IMR-90 (cell line): ENCODE results near the gene ORC5. TPM values are rescaled to one million over a fixed set of nuclear protein-coding genes. Genes with fewer than 3 reads are reported as not detected.

Experiments used
- ATAC-seq: fragments of 200-7000 bp; cut with Tn5 transposase; 2 replicates; pipeline ENCODE4 v1.9.1; 2020; ENCODE audit warnings: low read depth, mild to moderate bottlenecking, moderate library complexity
- BruUV-seq: library from RNA; stranded (reverse); fragments of 400-500 nt; replicated peaks from 2 replicates; lab custom pipeline; 2021; lab: Mats Ljungman, UMichigan
- CTCF ChIA-PET: fragments of 300-600 bp; formaldehyde crosslinking; extraction: SDS; loops from one replicate; lab custom pipeline; 2021; ENCODE audit warnings: antibody characterized with exemption; lab: Yijun Ruan, JAX
- POLR2A ChIA-PET: fragments of 300-600 bp; sonication (Branson Sonifier 250); formaldehyde crosslinking; loops from one replicate; lab custom pipeline; 2022; ENCODE audit warnings: antibody characterized with exemption; ENCODE audit not compliant: unreplicated experiment; lab: Charles Lee
- DNase-seq: peaks from one replicate; pipeline ENCODE4 v3.0.0; 2013
- H2AFZ ChIP-seq: replicated peaks from 2 replicates; pipeline ENCODE3; 2013; ENCODE audit warnings: low read length, mild to moderate bottlenecking; ENCODE audit not compliant: poor library complexity
- H2AK5ac ChIP-seq: 2 replicates; pipeline ENCODE4 v1.6.1; 2013; ENCODE audit warnings: low read depth, low read length, inconsistent platforms
- H2AK9ac ChIP-seq: replicated peaks from 2 replicates; pipeline ENCODE3; 2013; ENCODE audit warnings: mild to moderate bottlenecking, low read depth, low read length, moderate library complexity; ENCODE audit not compliant: poor library complexity
- H2BK120ac ChIP-seq: 2 replicates; pipeline ENCODE4 v1.6.1; 2013; ENCODE audit warnings: low read depth, low read length, inconsistent platforms
- H2BK15ac ChIP-seq: 3 replicates; pipeline ENCODE4 v1.6.1; 2013; ENCODE audit warnings: low read depth, low read length, inconsistent platforms
- H2BK20ac ChIP-seq: 2 replicates; pipeline ENCODE4 v1.6.1; 2013; ENCODE audit warnings: low read depth, mild to moderate bottlenecking, inconsistent platforms, low read length, moderate library complexity
- H2BK5ac ChIP-seq: 2 replicates; pipeline ENCODE4 v1.6.1; 2013; ENCODE audit warnings: mild to moderate bottlenecking, low read depth, low read length, inconsistent platforms; ENCODE audit not compliant: poor library complexity, severe bottlenecking
- H3K14ac ChIP-seq: replicated peaks from 2 replicates; pipeline ENCODE4 v1.6.1; 2013; ENCODE audit warnings: low read depth, low read length, inconsistent platforms
- H3K18ac ChIP-seq: 2 replicates; pipeline ENCODE4 v1.6.1; 2013; ENCODE audit warnings: low read depth, low read length, control low read depth
- H3K23ac ChIP-seq: 2 replicates; pipeline ENCODE4 v1.6.1; 2013; ENCODE audit warnings: low read depth, low read length, inconsistent platforms
- H3K27ac ChIP-seq: 2 replicates; pipeline ENCODE4 v1.5.1; 2013; ENCODE audit warnings: mild to moderate bottlenecking, control low read depth, low read length; ENCODE audit not compliant: insufficient read depth
- H3K27me3 ChIP-seq: 2 replicates; pipeline ENCODE4 v1.6.1; 2013; ENCODE audit warnings: low read length; ENCODE audit not compliant: control insufficient read depth, insufficient read depth
- H3K36me3 ChIP-seq: 2 replicates; pipeline ENCODE4 v1.6.1; 2013; ENCODE audit warnings: low read length, mixed read lengths; ENCODE audit not compliant: control insufficient read depth, insufficient read depth
- H3K4ac ChIP-seq: 2 replicates; pipeline ENCODE4 v1.6.1; 2013; ENCODE audit warnings: low read depth, low read length, inconsistent platforms
- H3K4me1 ChIP-seq: 2 replicates; pipeline ENCODE4 v1.6.1; 2013; ENCODE audit warnings: low read length, mixed read lengths; ENCODE audit not compliant: control insufficient read depth, insufficient read depth
- H3K4me2 ChIP-seq: 2 replicates; pipeline ENCODE4 v1.6.1; 2013; ENCODE audit warnings: low read depth, mild to moderate bottlenecking, control low read depth, low read length, moderate library complexity
- H3K4me3 ChIP-seq: 2 replicates; pipeline ENCODE4 v1.5.1; 2013; ENCODE audit warnings: low read depth, mild to moderate bottlenecking, control low read depth, low read length, moderate library complexity; ENCODE audit not compliant: insufficient read depth
- H3K56ac ChIP-seq: 2 replicates; pipeline ENCODE4 v1.6.1; 2013; ENCODE audit warnings: low read length, inconsistent platforms; ENCODE audit not compliant: insufficient read depth; ENCODE audit errors: extremely low read depth
- H3K79me1 ChIP-seq, 2 experiments: 2 replicates each; pipeline ENCODE4 v1.6.1; 2013; ENCODE audit warnings: low read length in 2 of 2, inconsistent platforms in 1 of 2, low read depth in 1 of 2
- H3K9ac ChIP-seq: 2 replicates; pipeline ENCODE4 v1.6.1; 2013; ENCODE audit warnings: low read depth, low read length, control low read depth
- H3K9me1 ChIP-seq: 2 replicates; pipeline ENCODE4 v1.6.1; 2013; ENCODE audit warnings: low read length, inconsistent platforms; ENCODE audit not compliant: insufficient read depth
- H3K9me3 ChIP-seq: 2 replicates; pipeline ENCODE4 v1.6.1; 2013; ENCODE audit warnings: low read length; ENCODE audit not compliant: control insufficient read depth, insufficient read depth
- H4K20me1 ChIP-seq: 2 replicates; pipeline ENCODE4 v1.6.1; 2013; ENCODE audit warnings: low read length, inconsistent platforms; ENCODE audit not compliant: insufficient read depth
- H4K5ac ChIP-seq: 2 replicates; pipeline ENCODE4 v1.6.1; 2013; ENCODE audit warnings: mild to moderate bottlenecking, low read depth, low read length, control low read depth
- H4K8ac ChIP-seq, 2 experiments: 2 replicates each; pipeline ENCODE4 v1.6.1; 2013; ENCODE audit warnings: low read depth in 2 of 2, low read length in 2 of 2, control low read depth in 1 of 2, inconsistent platforms in 1 of 2
- H4K91ac ChIP-seq: 2 replicates; pipeline ENCODE4 v1.6.1; 2013; ENCODE audit warnings: low read depth, low read length, inconsistent platforms; ENCODE audit not compliant: insufficient read depth
- BHLHE40 ChIP-seq: fragments of 150-350 bp; IDR thresholded peaks from 2 replicates; pipeline ENCODE4 v1.6.1; 2016; ENCODE audit warnings: mild to moderate bottlenecking, low read depth, low read length
- MAZ ChIP-seq: IDR thresholded peaks from 2 replicates; pipeline ENCODE4 v1.6.1; 2012; ENCODE audit warnings: low read depth, mild to moderate bottlenecking, low read length, improper control_type of control experiment, moderate library complexity, borderline replicate concordance
- RCOR1 ChIP-seq: IDR thresholded peaks from 2 replicates; pipeline ENCODE4 v1.6.1; 2012; ENCODE audit warnings: mild to moderate bottlenecking, low read length, improper control_type of control experiment; ENCODE audit not compliant: insufficient replicate concordance
- RFX5 ChIP-seq: IDR thresholded peaks from 2 replicates; pipeline ENCODE4 v1.8.0; 2012; ENCODE audit warnings: low read depth, mild to moderate bottlenecking, low read length, moderate library complexity
- SMC3 ChIP-seq: fragments of 150-350 bp; IDR thresholded peaks from 2 replicates; pipeline ENCODE4 v1.6.1; 2016; ENCODE audit warnings: low read depth, mild to moderate bottlenecking, antibody characterized with exemption, low read length, moderate library complexity
- WGBS, 2 experiments: methylation state at CpG; one replicate each; pipeline versions ENCODE4 v1.1.5 to v1.1.7; 2013; ENCODE audit warnings: missing lambda C conversion rate in 2 of 2; ENCODE audit not compliant: insufficient read length in 1 of 2; ENCODE audit errors: extremely low coverage in 2 of 2; 5-methylcytosine and 5-hydroxymethylcytosine counted together
- dilution Hi-C: fragments of 300-500 bp; cut with HindIII; formaldehyde crosslinking; loops from one replicate; pipeline ENCODE4 v1.14.3; 2018; ENCODE audit warnings: low sequenced_read_pairs; ENCODE audit not compliant: unreplicated experiment
- in situ Hi-C: fragments of 300-500 bp; cut with MboI; formaldehyde crosslinking; loops from 3 replicates; pipeline ENCODE4 v1.14.3; 2019; ENCODE audit warnings: low sequenced_read_pairs, inconsistent platforms, mixed read lengths
- intact Hi-C: fragments of 100-400 bp; cut with micrococcal nuclease; formaldehyde crosslinking; loops from 2 replicates; pipeline ENCODE4 v1.10.0; 2022
- polyA plus RNA-seq, 3 experiments: library from polyadenylated mRNA; depleted of rRNA; stranded (reverse); fragments of >200 nt; gene quantifications; 2 replicates each; pipeline ENCODE4 v1.2.3, GENCODE V29; 2012; ENCODE audit warnings: low replicate concordance in 1 of 3
- total RNA-seq: library from RNA; depleted of rRNA; stranded (reverse); fragments of >200 nt; gene quantifications from 2 replicates; pipeline ENCODE4 v1.2.3, GENCODE V29; 2012
- TF ChIP-seq, protein P1 (sequence below): conservative IDR thresholded peaks from 2 replicates; pipeline ENCODE4 v1.5.1; 2012; ENCODE audit warnings: mild to moderate bottlenecking, low read depth, low read length, improper control_type of control experiment
- TF ChIP-seq, protein P2 (sequence below): fragments of 150-350 bp; IDR thresholded peaks from 2 replicates; pipeline ENCODE4 v1.6.1; 2017; ENCODE audit warnings: mild to moderate bottlenecking, antibody characterized with exemption, low read length, low read depth

ORC5 gene
- total and polyA plus RNA-seq, 2 of the 4 experiments (the other 2 are of a cell fraction): 7.9 to 18.8 TPM

DNA sequence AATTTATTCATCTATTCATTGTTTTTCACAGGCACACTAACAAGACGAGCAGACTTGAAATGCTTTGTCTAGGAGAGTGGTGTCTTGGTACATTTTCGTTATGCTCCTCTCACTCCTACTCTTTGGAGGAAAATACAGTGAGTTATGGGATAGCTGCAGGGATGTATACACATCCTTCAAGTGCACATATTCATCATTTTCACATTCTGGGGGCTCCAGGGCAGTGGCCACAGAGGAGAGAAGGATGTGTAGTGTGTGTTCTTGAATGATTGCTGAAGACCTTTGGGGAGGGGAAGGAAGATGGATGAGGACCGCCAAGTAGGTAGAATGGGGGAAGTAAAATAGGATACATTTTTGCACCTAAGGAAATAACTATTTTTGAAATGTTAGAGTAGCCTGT, 34.8 kb upstream of the ORC5 start:
- no peak for DNase-seq
- Histone ChIP-seq H4K91ac (no peak overlapping the region), H3K4me3 (no peak overlapping the region), H3K9me3 (no peaks in the 10 kb centered on the region), H3K4me1 (no peaks in the 10 kb centered on the region), H3K14ac (no peak overlapping the region), H2BK120ac (no peak overlapping the region), H3K4ac (no peak overlapping the region), H3K27me3 (peaks cover 2% of the 10 kb centered on the region), H2AK9ac (no peak overlapping the region), H4K5ac (no peak overlapping the region), H2BK20ac (no peak overlapping the region), H3K36me3 (no peaks in the 10 kb centered on the region), H3K9ac (no peak overlapping the region), H2BK5ac (no peak overlapping the region), H4K20me1 (no peaks in the 10 kb centered on the region), H2AK5ac (no peak overlapping the region), H2AFZ (no peak overlapping the region), H3K9me1 (no peaks in the 10 kb centered on the region), H3K23ac (no peak overlapping the region), H3K4me2 (no peak overlapping the region), H3K56ac (no peak overlapping the region), H3K27ac (no peak overlapping the region), H4K8ac (no peak overlapping the region), H3K18ac (no peak overlapping the region), H3K79me1 (no peaks in the 10 kb centered on the region), H2BK15ac (no peak overlapping the region)
- no peak for TF ChIP-seq RCOR1
- TF ChIP-seq, protein P1, sequence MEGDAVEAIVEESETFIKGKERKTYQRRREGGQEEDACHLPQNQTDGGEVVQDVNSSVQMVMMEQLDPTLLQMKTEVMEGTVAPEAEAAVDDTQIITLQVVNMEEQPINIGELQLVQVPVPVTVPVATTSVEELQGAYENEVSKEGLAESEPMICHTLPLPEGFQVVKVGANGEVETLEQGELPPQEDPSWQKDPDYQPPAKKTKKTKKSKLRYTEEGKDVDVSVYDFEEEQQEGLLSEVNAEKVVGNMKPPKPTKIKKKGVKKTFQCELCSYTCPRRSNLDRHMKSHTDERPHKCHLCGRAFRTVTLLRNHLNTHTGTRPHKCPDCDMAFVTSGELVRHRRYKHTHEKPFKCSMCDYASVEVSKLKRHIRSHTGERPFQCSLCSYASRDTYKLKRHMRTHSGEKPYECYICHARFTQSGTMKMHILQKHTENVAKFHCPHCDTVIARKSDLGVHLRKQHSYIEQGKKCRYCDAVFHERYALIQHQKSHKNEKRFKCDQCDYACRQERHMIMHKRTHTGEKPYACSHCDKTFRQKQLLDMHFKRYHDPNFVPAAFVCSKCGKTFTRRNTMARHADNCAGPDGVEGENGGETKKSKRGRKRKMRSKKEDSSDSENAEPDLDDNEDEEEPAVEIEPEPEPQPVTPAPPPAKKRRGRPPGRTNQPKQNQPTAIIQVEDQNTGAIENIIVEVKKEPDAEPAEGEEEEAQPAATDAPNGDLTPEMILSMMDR: no peak
- no peak for TF ChIP-seq BHLHE40
- no peak for TF ChIP-seq RFX5
- TF ChIP-seq, protein P2, sequence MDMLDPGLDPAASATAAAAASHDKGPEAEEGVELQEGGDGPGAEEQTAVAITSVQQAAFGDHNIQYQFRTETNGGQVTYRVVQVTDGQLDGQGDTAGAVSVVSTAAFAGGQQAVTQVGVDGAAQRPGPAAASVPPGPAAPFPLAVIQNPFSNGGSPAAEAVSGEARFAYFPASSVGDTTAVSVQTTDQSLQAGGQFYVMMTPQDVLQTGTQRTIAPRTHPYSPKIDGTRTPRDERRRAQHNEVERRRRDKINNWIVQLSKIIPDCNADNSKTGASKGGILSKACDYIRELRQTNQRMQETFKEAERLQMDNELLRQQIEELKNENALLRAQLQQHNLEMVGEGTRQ: no peak
- no peak for TF ChIP-seq MAZ
- TF ChIP-seq SMC3: no peak
- dilution Hi-C loops: no loop called here
- BruUV-seq: no TSS peak
- intact Hi-C loops: no loop called here
- ChIA-PET POLR2A (no interaction called here), CTCF (no interaction called here)
- ATAC-seq: no peak
- in situ Hi-C loops: no loop called here
- WGBS, 2 experiments: 67% methylated on average over 1 of the region's 3 CpGs; no CpG with 5 or more reads in 1 of the 2 experiments
